GM12892 (cell line): ENCODE measurements around the gene PAH.

Source experiments
- POLR2A ChIP-seq: IDR thresholded peaks from 2 replicates; pipeline ENCODE4 v1.6.1; 2011; ENCODE audit warnings: low read depth, low read length, control low read depth
- POLR2AphosphoS5 ChIP-seq: IDR thresholded peaks from 2 replicates; pipeline ENCODE4 v1.6.1; 2011; ENCODE audit warnings: low read depth, low read length, control low read depth
- TAF1 ChIP-seq: IDR thresholded peaks from 2 replicates; pipeline ENCODE4 v1.6.1; 2011; ENCODE audit warnings: low read depth, mild to moderate bottlenecking, control low read depth, low read length, borderline replicate concordance

DNA sequence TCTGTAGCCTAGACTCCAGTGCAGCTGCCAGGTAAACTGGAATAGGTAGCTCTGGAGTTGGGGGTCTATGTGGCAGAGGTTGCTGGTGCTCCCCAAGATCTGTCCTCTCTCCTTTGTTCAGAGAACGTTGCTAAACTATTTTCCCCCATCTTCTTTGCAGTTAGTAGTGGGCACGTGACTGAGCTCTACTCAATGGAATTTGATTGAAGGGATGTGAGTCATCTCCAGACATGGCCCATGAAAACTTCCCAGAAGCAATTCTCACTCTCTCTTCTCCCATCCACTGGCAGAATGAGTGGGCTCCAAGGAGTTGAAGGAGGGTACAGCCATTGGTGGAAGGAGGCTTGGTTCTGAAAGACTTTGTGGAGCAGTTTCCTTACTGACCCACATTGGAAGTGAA, 44.0 kb downstream of the PAH start:
- TF ChIP-seq TAF1 = no peak
- no peak for TF ChIP-seq POLR2A
- TF ChIP-seq POLR2AphosphoS5 = no peak
